Fibroblast of skin of back (primary cell): ENCODE measurements around the gene TSPAN31.

Experiments used
- DNase-seq: peaks from one replicate; pipeline ENCODE4 v3.0.0-alpha.2; 2013

The TSPAN31 gene

DNA sequence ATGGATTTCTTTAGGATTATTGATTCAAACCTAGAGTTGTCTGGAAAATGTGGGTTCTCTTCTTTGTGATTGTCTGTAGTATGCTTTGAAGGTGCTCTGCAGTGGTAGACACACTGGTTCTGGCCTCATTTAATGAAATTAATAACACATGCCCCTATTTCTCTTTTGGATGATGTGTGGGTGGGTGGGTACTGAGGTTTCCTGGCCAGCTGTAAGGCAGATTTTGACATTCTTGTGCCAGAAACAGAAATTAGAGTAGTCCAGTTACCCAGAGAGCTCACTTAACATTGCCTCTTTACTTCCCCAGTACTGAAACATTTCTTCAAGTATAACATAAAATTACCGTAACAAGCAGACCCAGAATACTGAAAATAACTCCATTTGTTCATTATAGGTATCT, 52.2 kb downstream of the TSPAN31 start:
- DNase-seq, result no peak

DNA sequence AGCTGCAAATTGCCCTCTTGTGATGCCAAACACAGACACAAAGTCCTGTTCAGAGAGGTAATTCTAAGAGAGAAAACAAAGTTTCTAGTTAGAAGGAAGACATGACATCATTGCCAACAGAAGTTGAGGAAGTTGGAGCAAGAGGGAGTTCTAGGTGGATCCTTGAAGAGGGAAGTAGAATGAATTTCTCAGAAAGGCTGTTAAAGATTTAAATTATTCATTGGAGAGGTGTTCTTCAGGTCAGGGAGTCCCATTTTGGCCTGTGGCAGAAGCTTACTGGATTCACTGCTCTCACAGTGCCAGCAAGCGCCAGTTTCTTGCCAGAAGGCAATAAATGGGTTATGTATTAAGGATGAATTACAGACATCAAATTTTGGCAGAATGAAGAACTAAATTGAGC, 53.1 kb downstream of the TSPAN31 start:
- no peak for DNase-seq
